K562 (cell line): ENCODE results near the gene ABR. TPM values are rescaled to one million over a fixed set of nuclear protein-coding genes. Genes with fewer than 3 reads are reported as not detected.

Source experiments
- ATAC-seq: fragments of 200-7000 bp; cut with Tn5 transposase; 3 replicates; pipeline ENCODE4 v1.9.1; 2020; ENCODE audit warnings: moderate library complexity
- BruUV-seq: library from RNA; stranded (reverse); fragments of 400-500 nt; replicated peaks from 2 replicates; lab custom pipeline; 2021; lab: Mats Ljungman, UMichigan
- CTCF ChIA-PET: fragments of 300-600 bp; formaldehyde crosslinking; extraction: SDS; loops from one replicate; lab custom pipeline; 2021; ENCODE audit warnings: low intra/inter-chr PET ratio; lab: Yijun Ruan, JAX
- POLR2A ChIA-PET: fragments of 300-600, 350-650 bp; sonication (Branson Sonifier 250); formaldehyde crosslinking; extraction: SDS; loops from one replicate; lab custom pipeline; 2021; ENCODE audit warnings: antibody characterized with exemption, inconsistent platforms; lab: Yijun Ruan, JAX
- DNase-seq, 4 experiments: peaks; one replicate each; pipeline versions ENCODE4 v3.0.0 to v3.0.0-alpha.2; 2011 to 2018; ENCODE audit warnings: low spot score in 3 of 4, mixed read lengths in 3 of 4; ENCODE audit errors: extremely low read depth in 1 of 4
- FAIRE-seq: peaks from 2 replicates; lab custom pipeline; 2011; peaks lifted over from hg19 to GRCh38; lab: Jason Lieb, UNC
- H2AFZ ChIP-seq: 2 replicates; pipeline ENCODE4 v1.6.0; 2011; ENCODE audit warnings: low read depth, low read length, control low read depth, inconsistent platforms
- H3K27ac ChIP-seq: fragments of 200-600 bp; 3 replicates; pipeline ENCODE4 v1.8.0; 2011; ENCODE audit warnings: low read depth, mild to moderate bottlenecking, control low read depth, inconsistent platforms, low read length, moderate library complexity, mixed read lengths; ENCODE audit errors: extremely low read depth
- H3K27me3 ChIP-seq, 2 experiments: fragments of 300-600 bp in 1 of 2; 2 replicates in 1 of 2; 3 replicates in 1 of 2; pipeline versions ENCODE4 v1.6.0 to v1.8.0; 2011; ENCODE audit warnings: inconsistent platforms in 2 of 2, low read length in 2 of 2, mild to moderate bottlenecking in 1 of 2, mixed read lengths in 1 of 2, moderate library complexity in 1 of 2; ENCODE audit not compliant: control insufficient read depth in 2 of 2, insufficient read depth in 2 of 2
- H3K36me3 ChIP-seq: fragments of 300-600 bp; 3 replicates; pipeline ENCODE4 v1.8.0; 2011; ENCODE audit warnings: mild to moderate bottlenecking, low read length, inconsistent platforms; ENCODE audit not compliant: control insufficient read depth, insufficient read depth
- H3K4me1 ChIP-seq, 2 experiments: fragments of 200-600 bp in 1 of 2; replicated peaks in 1 of 2; 2 replicates in 1 of 2; 3 replicates in 1 of 2; pipeline versions ENCODE4 v1.5.1 to v1.8.0; 2011; ENCODE audit warnings: inconsistent platforms in 2 of 2, low read length in 2 of 2, mild to moderate bottlenecking in 1 of 2, mixed read lengths in 1 of 2, moderate library complexity in 1 of 2; ENCODE audit not compliant: control insufficient read depth in 2 of 2, insufficient read depth in 2 of 2
- H3K4me2 ChIP-seq: 2 replicates; pipeline ENCODE4 v1.6.1; 2011; ENCODE audit warnings: low read length, control low read depth, inconsistent platforms, mixed read lengths; ENCODE audit not compliant: insufficient read depth
- H3K4me3 ChIP-seq: fragments of 200-600 bp; sonication (generic), shearing (Covaris generic); 2 replicates; pipeline ENCODE4 v1.5.1; 2016; ENCODE audit warnings: control low read depth, inconsistent platforms
- H3K79me2 ChIP-seq: fragments of 200-600 bp; 3 replicates; pipeline ENCODE4 v1.8.0; 2011; ENCODE audit warnings: low read length, inconsistent platforms; ENCODE audit not compliant: control insufficient read depth, insufficient read depth
- H3K9ac ChIP-seq, 2 experiments: 2 replicates each; pipeline versions ENCODE4 v1.6.0 to v1.6.1; 2011; ENCODE audit warnings: low read depth in 2 of 2, low read length in 2 of 2, control low read depth in 1 of 2, inconsistent platforms in 1 of 2, mild to moderate bottlenecking in 1 of 2, mixed read lengths in 1 of 2; ENCODE audit not compliant: insufficient read depth in 1 of 2
- H3K9me1 ChIP-seq: one replicate; pipeline ENCODE4 v1.6.0; 2011; ENCODE audit warnings: inconsistent platforms, mild to moderate bottlenecking, low read length, moderate library complexity; ENCODE audit not compliant: control insufficient read depth, insufficient read depth
- H3K9me3 ChIP-seq: replicated peaks from 2 replicates; pipeline ENCODE4 v1.5.1; 2011; ENCODE audit warnings: low read depth, low read length, inconsistent platforms; ENCODE audit not compliant: control insufficient read depth, insufficient read depth
- H4K20me1 ChIP-seq: replicated peaks from 2 replicates; pipeline ENCODE4 v1.6.1; 2011; ENCODE audit warnings: low read length, inconsistent platforms, mixed read lengths; ENCODE audit not compliant: control insufficient read depth, insufficient read depth
- AFF1 ChIP-seq, 2 experiments: fragments of 450-650 bp; IDR thresholded peaks; 2 replicates each; pipeline ENCODE4 v1.6.1; 2018; ENCODE audit warnings: mild to moderate bottlenecking in 2 of 2, low read depth in 1 of 2; ENCODE audit not compliant: partially characterized antibody in 2 of 2
- ARID1B ChIP-seq: fragments of 450-650 bp; IDR thresholded peaks from 2 replicates; pipeline ENCODE4 v1.6.1; 2016; ENCODE audit warnings: antibody characterized with exemption, mild to moderate bottlenecking, inconsistent platforms
- E2F3 ChIP-seq: fragments of 250-450 bp; sonication (Bioruptor Pico); IDR thresholded peaks from 2 replicates; pipeline ENCODE4 v1.4.0; 2020; ENCODE audit warnings: mild to moderate bottlenecking
- FOXA3 ChIP-seq, 2 experiments: fragments of 450-650 bp in 1 of 2; sonication (generic) in 1 of 2; formaldehyde crosslinking; IDR thresholded peaks in 1 of 2; conservative IDR thresholded peaks in 1 of 2; 2 replicates each; pipeline versions ENCODE4 v1.4.0 to v1.8.0; 2020 to 2022; ENCODE audit warnings: mild to moderate bottlenecking in 2 of 2, missing genetic modification reagents in 1 of 2
- HINFP ChIP-seq: fragments of 450-650 bp; conservative IDR thresholded peaks from 2 replicates; pipeline ENCODE4 v1.6.1; 2016; ENCODE audit warnings: missing genetic modification characterization, low read depth, mild to moderate bottlenecking, control low read depth, missing compliant biosample characterization
- KAT8 ChIP-seq: fragments of 450-650 bp; IDR thresholded peaks from 2 replicates; pipeline ENCODE4 v1.6.1; 2016; ENCODE audit warnings: low read depth, mild to moderate bottlenecking
- LEF1 ChIP-seq: fragments of 450-650 bp; IDR thresholded peaks from 2 replicates; pipeline ENCODE4 v1.6.1; 2016; ENCODE audit warnings: mild to moderate bottlenecking
- MXI1 ChIP-seq: IDR thresholded peaks from 2 replicates; pipeline ENCODE4 v1.6.1; 2011; ENCODE audit warnings: low read depth, mild to moderate bottlenecking, improper control_type of control experiment, low read length
- PHB2 ChIP-seq: fragments of 450-650 bp; IDR thresholded peaks from 2 replicates; pipeline ENCODE4 v1.6.1; 2017; ENCODE audit warnings: low read depth
- TAF9B ChIP-seq: fragments of 450-650 bp; IDR thresholded peaks from 2 replicates; pipeline ENCODE4 v1.6.1; 2018; ENCODE audit warnings: mild to moderate bottlenecking; ENCODE audit not compliant: partially characterized antibody
- ZBTB1 ChIP-seq: sonication (generic); formaldehyde crosslinking; IDR thresholded peaks from 2 replicates; pipeline ENCODE4 v1.8.1; 2023; ENCODE audit warnings: missing genetic modification reagents, low read depth, mild to moderate bottlenecking, borderline replicate concordance
- ZBTB7A ChIP-seq: IDR thresholded peaks from 2 replicates; pipeline ENCODE4 v1.6.1; 2011; ENCODE audit warnings: low read depth, mild to moderate bottlenecking, low read length, moderate library complexity, borderline replicate concordance; ENCODE audit not compliant: control insufficient read depth
- WGBS: fragments of 100-300 bp; shearing (Covaris generic); methylation state at CpG from one replicate; pipeline ENCODE4 v1.1.6; 2016; ENCODE audit warnings: low coverage, mixed read lengths; ENCODE audit not compliant: insufficient coverage; ENCODE audit errors: missing lambda C conversion rate; 5-methylcytosine and 5-hydroxymethylcytosine counted together
- in situ Hi-C: fragments of 300-500 bp; cut with MboI; formaldehyde crosslinking; loops from 4 replicates; pipeline ENCODE4 v1.15.0; 2018; ENCODE audit warnings: inconsistent platforms, mixed read lengths
- intact Hi-C: fragments of 100-400 bp; cut with micrococcal nuclease; formaldehyde crosslinking; loops from 2 replicates; pipeline ENCODE4 v1.14.2; 2022
- polyA plus RNA-seq, 8 experiments: library from polyadenylated mRNA; depleted of rRNA in 4 of 8; stranded (reverse) in 5 of 8; unstranded in 3 of 8; fragments of >200 nt; fragmentation: Nextera tagmentation in 2 of 8; fragmentation: Illumina TruSeq in 1 of 8; extraction: Ambion mirVana in 2 of 8; extraction: Trizol in 1 of 8; gene quantifications; 2 replicates each; pipeline versions ENCODE4 v1.2.1 to v1.2.3, GENCODE V29; 2011 to 2014; ENCODE audit warnings: inconsistent platforms in 1 of 8, missing spikeins in 1 of 8
- total RNA-seq, 7 experiments: library from RNA; depleted of rRNA in 6 of 7; stranded (reverse); fragments of >200 nt in 6 of 7; fragmentation: Illumina TruSeq in 2 of 7; extraction: Trizol in 2 of 7; gene quantifications; 2 replicates each; pipeline versions ENCODE4 v1.2.1 to v1.2.3, GENCODE V29; 2011 to 2021; ENCODE audit warnings: low replicate concordance in 1 of 7
- TF ChIP-seq, protein P1 (sequence below): sonication (generic); formaldehyde crosslinking; IDR thresholded peaks from 2 replicates; pipeline ENCODE4 v1.8.1; 2023; ENCODE audit warnings: mild to moderate bottlenecking, missing genetic modification reagents, moderate library complexity
- TF ChIP-seq, protein P2 (sequence below), 2 experiments: fragments of 450-650 bp; conservative IDR thresholded peaks; 2 replicates each; pipeline ENCODE4 v1.6.1; 2017; ENCODE audit warnings: mild to moderate bottlenecking in 2 of 2, moderate library complexity in 2 of 2

Gene ABR
- total and polyA plus RNA-seq, 9 of the 15 experiments (the other 6 are each of a cell fraction or from before 2014, with no cell fraction given) = 0.07 to 1.6 (median 0.37) TPM; not detected in 1

GRCh38 chr17:1136748-1137147, 43.0 kb downstream of the ABR start:
- no TSS peak for BruUV-seq
- in situ Hi-C loops = no loop called here
- no peak overlapping the region for H3K27ac ChIP-seq
- H3K9me3 ChIP-seq = no peaks in the 10 kb centered on the region
- no peak overlapping the region for H3K4me3 ChIP-seq
- intact Hi-C loops = no loop called here
- 9% methylated on average over 3 of the region's 6 CpGs for WGBS
- DNase-seq (no peak), ATAC-seq (no peak), FAIRE-seq (no peak)
- peaks cover 0 to 5% of the 10 kb centered on the region in 2 experiments; a peak in 1 of 5 replicates for H3K4me1 ChIP-seq
- no peaks in the 10 kb centered on the region for H4K20me1 ChIP-seq
- ChIA-PET CTCF (no interaction called here), POLR2A (interaction anchor here (1.3 to 1.7 kb wide), 3 partner anchors 11 to 35 kb away, joined by 3 to 6 read pairs (median 5); no protein-coding TSS in a partner anchor)
- no peak overlapping the region for H3K9ac ChIP-seq
- peaks cover 11 to 20% of the 10 kb centered on the region in 2 experiments; a peak in 3 of 5 replicates for H3K27me3 ChIP-seq
- no peaks in the 10 kb centered on the region for H3K9me1 ChIP-seq
- no peak overlapping the region for H2AFZ ChIP-seq
- H3K4me2 ChIP-seq = no peak overlapping the region
- H3K36me3 ChIP-seq = no peaks in the 10 kb centered on the region
- H3K79me2 ChIP-seq = no peaks in the 10 kb centered on the region
- TF ChIP-seq AFF1 (IDR thresholded peaks at IDR 0.05; ENCODE audit: low read depth in 1 of 2, partially characterized antibody in 2 of 2) (no peak), ZBTB1 (CRISPR knock-in tag) (no peak), KAT8 (no peak), ZBTB7A (no peak), MXI1 (no peak), LEF1 (no peak), TAF9B (no peak), PHB2 (no peak), ARID1B (no peak), E2F3 (no peak), HINFP (no peak), FOXA3 (CRISPR knock-in tag; conservative IDR thresholded peaks at IDR 0.05 in 1 of 2, IDR thresholded peaks at IDR 0.05 in 1 of 2) (no peak)
- TF ChIP-seq, protein P1, sequence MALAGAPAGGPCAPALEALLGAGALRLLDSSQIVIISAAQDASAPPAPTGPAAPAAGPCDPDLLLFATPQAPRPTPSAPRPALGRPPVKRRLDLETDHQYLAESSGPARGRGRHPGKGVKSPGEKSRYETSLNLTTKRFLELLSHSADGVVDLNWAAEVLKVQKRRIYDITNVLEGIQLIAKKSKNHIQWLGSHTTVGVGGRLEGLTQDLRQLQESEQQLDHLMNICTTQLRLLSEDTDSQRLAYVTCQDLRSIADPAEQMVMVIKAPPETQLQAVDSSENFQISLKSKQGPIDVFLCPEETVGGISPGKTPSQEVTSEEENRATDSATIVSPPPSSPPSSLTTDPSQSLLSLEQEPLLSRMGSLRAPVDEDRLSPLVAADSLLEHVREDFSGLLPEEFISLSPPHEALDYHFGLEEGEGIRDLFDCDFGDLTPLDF = no peak
- TF ChIP-seq, protein P2, sequence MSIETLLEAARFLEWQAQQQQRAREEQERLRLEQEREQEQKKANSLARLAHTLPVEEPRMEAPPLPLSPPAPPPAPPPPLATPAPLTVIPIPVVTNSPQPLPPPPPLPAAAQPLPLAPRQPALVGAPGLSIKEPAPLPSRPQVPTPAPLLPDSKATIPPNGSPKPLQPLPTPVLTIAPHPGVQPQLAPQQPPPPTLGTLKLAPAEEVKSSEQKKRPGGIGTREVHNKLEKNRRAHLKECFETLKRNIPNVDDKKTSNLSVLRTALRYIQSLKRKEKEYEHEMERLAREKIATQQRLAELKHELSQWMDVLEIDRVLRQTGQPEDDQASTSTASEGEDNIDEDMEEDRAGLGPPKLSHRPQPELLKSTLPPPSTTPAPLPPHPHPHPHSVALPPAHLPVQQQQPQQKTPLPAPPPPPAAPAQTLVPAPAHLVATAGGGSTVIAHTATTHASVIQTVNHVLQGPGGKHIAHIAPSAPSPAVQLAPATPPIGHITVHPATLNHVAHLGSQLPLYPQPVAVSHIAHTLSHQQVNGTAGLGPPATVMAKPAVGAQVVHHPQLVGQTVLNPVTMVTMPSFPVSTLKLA (conservative IDR thresholded peaks at IDR 0.05) = no peak
